H1 (cell line): ENCODE data around the gene AHRR.
"Not testable (repeated sequence)": the region's sequence is repeated elsewhere in the genome, so short reads cannot be mapped to it uniquely, and the experiment has no call there.

Source experiments
- CHD1 ChIP-seq: IDR thresholded peaks from 2 replicates; pipeline ENCODE4 v1.6.1; 2012; ENCODE audit warnings: low read depth, low read length, improper control_type of control experiment
- EP300 ChIP-seq, 2 experiments: IDR thresholded peaks; 1 replicate in 1 of 2; 2 replicates in 1 of 2; pipeline ENCODE4 v1.6.1; 2011 to 2012; ENCODE audit warnings: low read depth in 2 of 2, low read length in 2 of 2, mild to moderate bottlenecking in 2 of 2, borderline replicate concordance in 1 of 2, inconsistent platforms in 1 of 2, moderate library complexity in 1 of 2
- EZH2 ChIP-seq: fragments of 200-600 bp; sonication (generic); IDR thresholded peaks from 2 replicates; pipeline ENCODE4 v1.7.1; 2012; ENCODE audit warnings: low read depth, mild to moderate bottlenecking, moderate library complexity, low read length, inconsistent platforms; ENCODE audit not compliant: severe bottlenecking
- PHF8 ChIP-seq: fragments of 200-600 bp; sonication (generic); conservative IDR thresholded peaks from 2 replicates; pipeline ENCODE4 v1.7.1; 2012; ENCODE audit warnings: low read depth, mild to moderate bottlenecking, inconsistent platforms, low read length, moderate library complexity
- POLR2AphosphoS5 ChIP-seq: IDR thresholded peaks from 2 replicates; pipeline ENCODE4 v1.6.1; 2011; ENCODE audit warnings: low read depth, low read length
- RAD21 ChIP-seq, 2 experiments: IDR thresholded peaks in 1 of 2; conservative IDR thresholded peaks in 1 of 2; 2 replicates each; pipeline ENCODE4 v1.6.1; 2011; ENCODE audit warnings: low read depth in 2 of 2, low read length in 2 of 2, improper control_type of control experiment in 1 of 2, inconsistent platforms in 1 of 2, mild to moderate bottlenecking in 1 of 2, moderate library complexity in 1 of 2
- RNF2 ChIP-seq: fragments of 200-900, 300-1000 bp; sonication (generic); IDR thresholded peaks from 2 replicates; pipeline ENCODE4 v1.7.1; 2016; ENCODE audit warnings: borderline replicate concordance, low read depth, mild to moderate bottlenecking, antibody characterized with exemption, low read length; ENCODE audit not compliant: poor library complexity, severe bottlenecking; ENCODE audit errors: missing control alignments
- TF ChIP-seq, protein P1 (sequence below), 3 experiments: IDR thresholded peaks; 1 replicate in 2 of 3; 2 replicates in 1 of 3; pipeline versions ENCODE4 v1.5.1 to v1.6.1; 2011; ENCODE audit warnings: low read length in 3 of 3, mild to moderate bottlenecking in 3 of 3, inconsistent platforms in 2 of 3, low read depth in 1 of 3, moderate library complexity in 1 of 3; ENCODE audit not compliant: insufficient read depth in 1 of 3; ENCODE audit errors: control extremely low read depth in 1 of 3
- TF ChIP-seq, protein P2 (sequence below): IDR thresholded peaks from 2 replicates; pipeline ENCODE4 v1.6.1; 2011; ENCODE audit warnings: low read length, improper control_type of control experiment
- TF ChIP-seq, protein P3 (sequence below): IDR thresholded peaks from 2 replicates; pipeline ENCODE4 v1.6.1; 2011; ENCODE audit warnings: low read depth, mild to moderate bottlenecking, low read length; ENCODE audit not compliant: insufficient read depth

DNA sequence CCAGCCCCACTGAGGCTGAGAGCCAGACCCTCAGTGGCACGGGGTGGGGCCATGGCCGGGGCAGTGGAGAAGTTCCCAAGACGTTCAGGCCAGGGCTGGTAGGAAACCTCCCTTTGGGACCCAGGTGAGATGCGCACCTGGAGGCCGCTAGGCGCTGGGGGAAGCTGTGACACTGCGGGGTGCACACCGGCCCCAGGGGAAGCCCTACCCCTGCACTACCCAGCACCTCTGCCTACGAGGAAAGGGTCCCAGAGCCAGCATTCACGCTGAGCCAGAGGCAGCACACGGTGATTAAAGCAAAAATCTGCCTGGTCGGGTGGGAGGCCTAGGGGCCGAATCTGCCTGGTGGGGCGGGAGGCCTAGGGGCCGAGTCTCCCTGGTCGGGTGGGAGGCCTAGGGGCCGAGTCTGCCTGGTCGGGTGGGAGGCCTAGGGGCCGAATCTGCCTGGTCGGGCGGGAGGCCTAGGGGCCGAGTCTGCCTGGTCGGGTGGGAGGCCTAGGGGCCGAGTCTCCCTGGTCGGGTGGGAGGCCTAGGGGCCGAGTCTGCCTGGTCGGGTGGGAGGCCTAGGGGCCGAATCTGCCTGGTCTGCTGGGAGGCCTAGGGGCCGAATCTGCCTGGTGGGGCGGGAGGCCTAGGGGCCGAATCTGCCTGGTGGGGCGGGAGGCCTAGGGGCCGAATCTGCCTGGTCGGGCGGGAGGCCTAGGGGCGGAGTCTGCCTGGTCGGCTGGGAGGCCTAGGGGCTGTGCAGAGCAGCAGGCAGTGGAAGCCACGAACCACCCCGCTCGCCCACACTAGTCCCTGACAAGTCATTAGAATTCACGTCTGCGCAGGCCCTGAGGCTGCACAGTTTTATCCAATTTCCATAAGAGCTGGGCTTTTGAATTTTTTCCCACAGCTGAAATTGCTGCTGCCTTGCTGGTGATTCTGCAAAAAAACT, 93.7 kb downstream of the AHRR start:
- TF ChIP-seq, protein P1, sequence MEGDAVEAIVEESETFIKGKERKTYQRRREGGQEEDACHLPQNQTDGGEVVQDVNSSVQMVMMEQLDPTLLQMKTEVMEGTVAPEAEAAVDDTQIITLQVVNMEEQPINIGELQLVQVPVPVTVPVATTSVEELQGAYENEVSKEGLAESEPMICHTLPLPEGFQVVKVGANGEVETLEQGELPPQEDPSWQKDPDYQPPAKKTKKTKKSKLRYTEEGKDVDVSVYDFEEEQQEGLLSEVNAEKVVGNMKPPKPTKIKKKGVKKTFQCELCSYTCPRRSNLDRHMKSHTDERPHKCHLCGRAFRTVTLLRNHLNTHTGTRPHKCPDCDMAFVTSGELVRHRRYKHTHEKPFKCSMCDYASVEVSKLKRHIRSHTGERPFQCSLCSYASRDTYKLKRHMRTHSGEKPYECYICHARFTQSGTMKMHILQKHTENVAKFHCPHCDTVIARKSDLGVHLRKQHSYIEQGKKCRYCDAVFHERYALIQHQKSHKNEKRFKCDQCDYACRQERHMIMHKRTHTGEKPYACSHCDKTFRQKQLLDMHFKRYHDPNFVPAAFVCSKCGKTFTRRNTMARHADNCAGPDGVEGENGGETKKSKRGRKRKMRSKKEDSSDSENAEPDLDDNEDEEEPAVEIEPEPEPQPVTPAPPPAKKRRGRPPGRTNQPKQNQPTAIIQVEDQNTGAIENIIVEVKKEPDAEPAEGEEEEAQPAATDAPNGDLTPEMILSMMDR (IDR thresholded peaks at IDR 0.05; ENCODE audit: control extremely low read depth in 1 of 3, insufficient read depth in 1 of 3, low read depth in 1 of 3, low read length in 3 of 3) = not testable (repeated sequence)
- not testable (repeated sequence) for TF ChIP-seq CHD1; EP300 (IDR thresholded peaks at IDR 0.05; ENCODE audit: borderline replicate concordance in 1 of 2, low read depth in 2 of 2, low read length in 2 of 2); EZH2; RNF2; POLR2AphosphoS5; PHF8
- TF ChIP-seq, protein P2, sequence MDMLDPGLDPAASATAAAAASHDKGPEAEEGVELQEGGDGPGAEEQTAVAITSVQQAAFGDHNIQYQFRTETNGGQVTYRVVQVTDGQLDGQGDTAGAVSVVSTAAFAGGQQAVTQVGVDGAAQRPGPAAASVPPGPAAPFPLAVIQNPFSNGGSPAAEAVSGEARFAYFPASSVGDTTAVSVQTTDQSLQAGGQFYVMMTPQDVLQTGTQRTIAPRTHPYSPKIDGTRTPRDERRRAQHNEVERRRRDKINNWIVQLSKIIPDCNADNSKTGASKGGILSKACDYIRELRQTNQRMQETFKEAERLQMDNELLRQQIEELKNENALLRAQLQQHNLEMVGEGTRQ = not testable (repeated sequence)
- 0 out of 4 replicates have a peak, but pooled peaks of 1 of the 2 experiments have one; percentile 1 for TF ChIP-seq RAD21 (IDR thresholded peaks at IDR 0.05 in 1 of 2, conservative IDR thresholded peaks at IDR 0.05 in 1 of 2; ENCODE audit: low read depth in 2 of 2, low read length in 2 of 2)
- TF ChIP-seq, protein P3, sequence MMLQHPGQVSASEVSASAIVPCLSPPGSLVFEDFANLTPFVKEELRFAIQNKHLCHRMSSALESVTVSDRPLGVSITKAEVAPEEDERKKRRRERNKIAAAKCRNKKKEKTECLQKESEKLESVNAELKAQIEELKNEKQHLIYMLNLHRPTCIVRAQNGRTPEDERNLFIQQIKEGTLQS = not testable (repeated sequence)
